HFF-Myc (cell line): ENCODE measurements around the gene ADCY9.
"Not testable (repeated sequence)": the region's sequence is repeated elsewhere in the genome, so short reads cannot be mapped to it uniquely, and the experiment has no call there.

Experiments used
- DNase-seq: peaks from one replicate; pipeline ENCODE4 v3.0.0-alpha.2; 2011; ENCODE audit warnings: low read depth; ENCODE audit errors: extremely low read depth
- H3K4me3 ChIP-seq: replicated peaks from 2 replicates; pipeline ENCODE4 v1.5.1; 2011; ENCODE audit warnings: low read depth, mild to moderate bottlenecking, control low read depth, low read length
- TF ChIP-seq, protein P1 (sequence below): IDR thresholded peaks from 2 replicates; pipeline ENCODE4 v1.5.1; 2012; ENCODE audit warnings: mild to moderate bottlenecking, low read depth, low read length, control low read depth; ENCODE audit errors: missing control alignments

ADCY9 gene

DNA sequence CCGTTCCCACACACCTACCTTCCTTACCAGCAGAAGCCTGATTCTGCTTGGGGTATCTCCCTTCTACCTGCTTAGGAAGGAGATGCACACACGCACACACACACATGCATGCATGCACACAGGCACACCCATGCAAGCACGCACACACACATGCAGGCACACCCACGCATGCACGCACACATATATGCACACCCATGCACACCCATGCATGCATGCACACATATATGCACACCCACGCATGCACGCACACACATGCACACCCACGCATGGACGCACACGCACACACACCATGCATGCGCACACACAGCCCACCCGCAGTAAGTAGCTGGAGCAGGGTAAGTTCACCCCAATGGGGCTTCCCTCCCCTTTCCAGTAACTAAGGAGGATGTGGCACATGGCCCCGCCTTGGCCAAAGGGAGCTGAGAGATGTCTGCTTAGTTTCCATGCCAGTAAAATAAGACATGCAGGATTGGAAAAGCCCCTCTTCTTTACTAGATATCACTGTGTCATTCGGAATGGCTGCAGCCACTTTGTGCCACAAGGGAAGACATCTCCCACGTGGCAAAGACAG is 33.7 kb downstream of the ADCY9 start:
- H3K4me3 ChIP-seq: no peak overlapping the region
- TF ChIP-seq, protein P1, sequence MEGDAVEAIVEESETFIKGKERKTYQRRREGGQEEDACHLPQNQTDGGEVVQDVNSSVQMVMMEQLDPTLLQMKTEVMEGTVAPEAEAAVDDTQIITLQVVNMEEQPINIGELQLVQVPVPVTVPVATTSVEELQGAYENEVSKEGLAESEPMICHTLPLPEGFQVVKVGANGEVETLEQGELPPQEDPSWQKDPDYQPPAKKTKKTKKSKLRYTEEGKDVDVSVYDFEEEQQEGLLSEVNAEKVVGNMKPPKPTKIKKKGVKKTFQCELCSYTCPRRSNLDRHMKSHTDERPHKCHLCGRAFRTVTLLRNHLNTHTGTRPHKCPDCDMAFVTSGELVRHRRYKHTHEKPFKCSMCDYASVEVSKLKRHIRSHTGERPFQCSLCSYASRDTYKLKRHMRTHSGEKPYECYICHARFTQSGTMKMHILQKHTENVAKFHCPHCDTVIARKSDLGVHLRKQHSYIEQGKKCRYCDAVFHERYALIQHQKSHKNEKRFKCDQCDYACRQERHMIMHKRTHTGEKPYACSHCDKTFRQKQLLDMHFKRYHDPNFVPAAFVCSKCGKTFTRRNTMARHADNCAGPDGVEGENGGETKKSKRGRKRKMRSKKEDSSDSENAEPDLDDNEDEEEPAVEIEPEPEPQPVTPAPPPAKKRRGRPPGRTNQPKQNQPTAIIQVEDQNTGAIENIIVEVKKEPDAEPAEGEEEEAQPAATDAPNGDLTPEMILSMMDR: no peak
- no peak for DNase-seq

DNA sequence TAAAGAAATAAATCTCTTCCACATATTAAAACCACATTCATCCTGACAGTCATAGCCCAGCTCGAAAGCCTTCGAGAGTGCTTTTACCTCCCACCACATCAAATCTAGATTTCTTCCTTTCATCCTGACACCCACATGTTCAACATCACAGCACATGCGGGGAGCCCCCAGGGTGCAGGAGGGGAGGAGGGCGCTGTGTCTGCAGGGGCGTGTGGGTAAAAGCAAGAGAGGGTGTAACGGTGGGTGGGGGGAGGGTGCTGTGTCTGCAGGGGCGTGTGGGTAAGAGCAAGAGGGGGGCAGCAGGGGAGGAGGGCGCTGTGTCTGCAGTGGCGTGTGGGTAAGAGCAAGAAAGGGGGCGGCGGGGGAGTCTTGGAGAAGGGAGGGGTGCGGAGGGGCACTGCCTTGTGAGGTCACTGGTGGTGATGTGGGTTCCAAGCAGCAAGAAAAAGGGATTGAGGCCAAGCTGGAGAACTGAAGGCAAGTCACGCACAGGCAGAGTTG is 34.7 kb downstream of the ADCY9 start:
- no peak overlapping the region for H3K4me3 ChIP-seq
- TF ChIP-seq, protein P1: no peak
- no peak for DNase-seq

GRCh38 chr16:4081047-4081446 is 35.2 kb downstream of the ADCY9 start:
- TF ChIP-seq, protein P1: no peak
- no peak overlapping the region for H3K4me3 ChIP-seq
- no peak for DNase-seq

DNA sequence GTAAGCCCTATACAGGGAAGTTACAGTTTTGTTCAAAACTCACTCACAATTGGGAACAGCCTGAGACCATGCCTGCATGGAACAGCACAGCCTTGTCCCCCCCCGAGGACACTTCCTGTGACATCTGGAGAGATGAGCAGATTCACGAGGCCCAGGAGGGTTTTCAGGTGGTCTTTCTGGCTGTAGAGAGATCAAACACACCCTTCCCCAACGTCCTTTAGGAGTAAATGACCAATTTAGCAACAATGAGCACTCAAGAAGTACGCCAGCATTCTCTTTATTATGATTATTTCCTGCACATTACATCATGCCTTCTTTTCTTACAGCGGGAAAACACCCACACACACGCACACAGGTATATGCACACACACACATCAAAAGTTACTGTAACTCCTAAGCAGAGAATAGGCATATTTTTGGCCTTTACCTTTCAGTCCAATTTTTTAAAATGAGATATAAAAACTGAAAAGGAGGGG is 39.0 kb downstream of the ADCY9 start:
- no peak overlapping the region for H3K4me3 ChIP-seq

DNA sequence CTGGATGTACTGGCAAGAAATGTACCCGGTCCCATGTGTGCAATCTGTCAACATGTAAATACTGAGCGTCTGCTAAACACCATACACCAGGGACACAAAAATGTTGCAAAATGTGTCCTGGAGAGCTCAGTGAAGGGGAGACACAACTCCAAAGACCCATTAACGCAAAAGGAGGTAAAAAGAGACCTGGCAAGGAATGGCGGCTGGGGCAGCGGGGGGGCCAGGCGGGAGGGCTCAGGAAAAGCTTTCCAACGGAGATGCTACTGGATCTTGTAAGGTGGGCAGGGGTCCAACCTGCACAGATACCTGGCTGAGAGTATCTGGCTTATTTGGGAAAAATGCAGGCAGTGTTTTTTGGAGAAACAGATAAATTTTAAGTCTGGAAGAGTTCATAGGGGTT is 40.7 kb downstream of the ADCY9 start:
- no peak for DNase-seq
- no peak overlapping the region for H3K4me3 ChIP-seq
- TF ChIP-seq, protein P1: no peak

More for the DNA sequence above, 39.0 kb downstream of the ADCY9 start:
- no peak for DNase-seq
- TF ChIP-seq, protein P1: no peak

DNA sequence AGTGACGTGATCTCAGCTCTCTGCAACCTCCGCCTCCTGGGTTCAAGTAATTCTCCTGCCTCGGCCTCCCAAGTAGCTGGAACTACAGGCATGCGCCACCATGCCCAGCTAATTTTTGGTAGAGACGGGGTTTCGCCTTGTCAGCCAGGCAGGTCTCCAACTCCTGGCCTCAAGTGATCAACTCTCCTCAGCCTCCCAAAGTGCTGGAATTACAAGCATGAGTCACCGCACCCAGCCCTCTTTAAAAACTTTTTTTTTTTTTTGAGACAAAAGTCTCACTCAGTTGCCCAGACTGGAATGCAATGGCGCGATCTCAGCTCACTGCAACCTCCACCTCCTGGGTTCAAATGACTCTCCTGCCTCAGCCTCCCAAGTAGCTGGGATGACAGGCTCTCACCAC is 43.1 kb downstream of the ADCY9 start:
- not testable (repeated sequence) for DNase-seq

DNA sequence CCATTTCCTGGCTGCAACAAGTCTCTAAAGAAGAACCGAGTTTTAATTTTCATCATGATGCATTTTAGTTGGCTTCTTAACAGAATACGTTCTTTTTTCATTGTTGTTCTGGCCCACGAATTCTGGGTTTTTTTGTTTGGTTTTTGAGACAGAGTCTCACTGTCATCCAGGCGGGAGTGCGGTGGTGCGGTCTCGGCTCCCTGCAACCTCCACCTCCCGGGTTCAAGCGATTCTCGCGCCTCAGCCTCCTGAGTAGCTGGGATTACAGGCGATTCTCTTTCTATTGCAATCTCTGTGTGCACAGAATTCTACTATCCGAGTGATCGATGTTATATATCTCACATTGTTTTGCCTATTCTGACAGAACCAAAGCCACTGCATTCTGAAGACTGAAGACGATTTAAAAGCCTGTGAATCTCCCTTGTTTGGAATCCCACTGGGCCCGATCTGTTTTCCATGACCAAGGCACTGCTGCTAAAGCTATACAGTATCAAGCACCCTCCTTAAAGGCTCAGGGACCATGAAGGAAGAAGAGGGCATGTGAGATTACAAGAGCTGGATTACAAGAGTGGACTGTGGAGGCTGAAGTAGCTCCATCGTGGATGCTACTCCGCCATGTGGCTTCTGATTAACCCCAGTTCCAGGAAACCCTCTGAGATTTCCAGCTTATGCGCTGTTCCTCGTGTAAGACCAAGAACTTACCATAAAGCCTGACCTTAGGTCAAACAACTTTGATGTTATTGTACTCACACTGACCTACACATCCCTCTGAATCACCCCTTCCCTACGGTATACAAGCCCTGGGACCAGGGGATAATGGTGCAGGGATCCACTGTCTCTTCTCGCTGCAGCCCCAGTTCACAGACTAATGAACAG is 44.3 kb downstream of the ADCY9 start:
- TF ChIP-seq, protein P1: no peak
- no peak for DNase-seq
- no peak overlapping the region for H3K4me3 ChIP-seq

More for the DNA sequence above, 43.1 kb downstream of the ADCY9 start:
- not testable (repeated sequence) for H3K4me3 ChIP-seq
